ENCODE results near the gene NXPH1.

The NXPH1 gene

GRCh38 chr7:8433477-8434289 lies at the start of gene NXPH1:
Gene NXPH1 (plus strand): TSS chr7:8433609.
- no peak for DNase-seq (ENCODE audit: low read depth)

DNA sequence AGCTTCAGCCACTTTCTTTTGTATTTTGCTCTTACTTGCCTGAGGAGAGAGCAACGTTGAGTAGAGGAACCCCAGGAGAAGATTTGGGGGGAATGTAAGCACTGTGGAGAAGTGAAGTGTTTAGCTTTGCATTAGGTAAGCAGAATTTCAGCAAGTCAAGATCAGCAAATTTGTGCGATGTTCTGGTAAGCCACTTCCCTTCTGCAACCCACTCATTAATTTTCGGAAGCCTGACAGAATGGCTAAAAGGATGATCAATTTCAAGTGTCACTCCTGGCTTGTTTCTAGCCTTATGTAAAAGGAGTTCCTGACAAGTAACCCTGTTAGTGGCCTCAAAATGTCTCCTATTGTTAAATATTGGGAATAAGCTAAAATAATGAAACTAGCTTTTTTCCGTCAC lies 48.5 kb upstream of the NXPH1 start:
- no peak for DNase-seq (ENCODE audit: low read depth)

DNA sequence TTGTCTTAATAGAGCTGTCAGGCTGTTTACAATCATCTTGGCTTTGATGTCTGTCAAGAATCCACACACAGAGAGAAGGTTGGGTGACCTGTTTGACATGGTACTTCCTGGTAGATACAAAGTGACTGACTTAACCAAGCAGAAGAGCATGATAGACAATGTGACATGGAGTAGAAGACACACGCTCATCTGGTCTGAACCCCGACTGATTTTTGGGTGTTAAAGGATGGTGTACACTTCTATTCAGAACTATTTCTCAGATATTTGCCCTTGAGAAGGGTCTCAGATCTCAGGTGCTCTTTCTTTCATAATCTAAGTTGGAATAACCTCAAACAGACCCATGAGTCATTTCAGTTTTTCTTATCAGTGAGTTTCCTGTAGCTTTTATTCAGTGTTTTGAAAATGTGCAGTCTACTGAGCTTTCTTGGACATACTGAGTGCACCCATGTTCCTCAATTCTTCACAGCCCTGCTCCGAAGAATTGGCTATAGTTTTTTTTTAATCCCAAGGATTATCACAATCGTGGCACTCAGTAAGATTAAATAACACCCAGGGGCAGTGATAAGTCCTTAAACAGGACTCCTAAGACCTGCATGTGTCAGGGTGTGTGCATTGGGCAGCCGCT lies 46.4 kb upstream of the NXPH1 start:
- DNase-seq (ENCODE audit: low read depth) = no peak

DNA sequence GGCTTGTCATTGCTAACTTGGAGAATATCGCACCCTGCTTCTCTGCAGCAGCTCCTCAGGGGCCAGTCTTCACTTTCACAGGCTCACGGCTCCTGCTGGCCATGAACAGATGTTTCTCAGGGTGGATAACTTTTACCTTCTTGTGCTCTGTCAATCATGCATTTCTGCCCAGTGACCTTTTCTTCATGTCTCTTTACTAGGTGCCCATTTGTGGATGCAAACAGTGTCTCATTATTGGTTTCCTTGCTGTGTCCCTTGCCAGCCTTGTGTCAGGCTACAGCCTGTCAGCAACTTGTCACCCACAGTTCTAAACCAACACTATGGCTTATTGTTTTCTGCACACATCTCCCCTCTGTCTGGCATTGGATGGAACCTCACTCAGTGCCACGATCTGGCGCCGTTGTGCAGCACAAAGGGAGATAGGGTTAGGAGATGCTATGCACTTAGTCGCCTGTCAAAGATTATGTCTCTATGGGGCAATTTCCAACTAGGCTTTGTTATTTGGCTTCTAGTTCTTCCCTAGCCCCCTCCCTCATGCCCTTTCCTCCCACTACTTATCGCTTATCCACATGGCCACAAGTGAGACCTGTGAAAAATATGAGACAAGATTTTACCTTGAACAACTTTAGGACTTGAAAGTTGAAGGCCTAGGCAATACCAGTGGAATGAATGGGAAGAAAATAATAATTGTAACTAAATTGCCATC lies 45.7 kb upstream of the NXPH1 start:
- no peak for DNase-seq (ENCODE audit: low read depth)

GRCh38 chr7:8388257-8388625 lies 45.2 kb upstream of the NXPH1 start:
- no peak for DNase-seq (ENCODE audit: low read depth)

GRCh38 chr7:8389593-8390261 lies 43.7 kb upstream of the NXPH1 start:
- DNase-seq (ENCODE audit: low read depth) = no peak

- no peak for DNase-seq (ENCODE audit: low read depth)
Observed at GRCh38 chr7:8390262-8390626, 43.2 kb upstream of the NXPH1 start.

DNA sequence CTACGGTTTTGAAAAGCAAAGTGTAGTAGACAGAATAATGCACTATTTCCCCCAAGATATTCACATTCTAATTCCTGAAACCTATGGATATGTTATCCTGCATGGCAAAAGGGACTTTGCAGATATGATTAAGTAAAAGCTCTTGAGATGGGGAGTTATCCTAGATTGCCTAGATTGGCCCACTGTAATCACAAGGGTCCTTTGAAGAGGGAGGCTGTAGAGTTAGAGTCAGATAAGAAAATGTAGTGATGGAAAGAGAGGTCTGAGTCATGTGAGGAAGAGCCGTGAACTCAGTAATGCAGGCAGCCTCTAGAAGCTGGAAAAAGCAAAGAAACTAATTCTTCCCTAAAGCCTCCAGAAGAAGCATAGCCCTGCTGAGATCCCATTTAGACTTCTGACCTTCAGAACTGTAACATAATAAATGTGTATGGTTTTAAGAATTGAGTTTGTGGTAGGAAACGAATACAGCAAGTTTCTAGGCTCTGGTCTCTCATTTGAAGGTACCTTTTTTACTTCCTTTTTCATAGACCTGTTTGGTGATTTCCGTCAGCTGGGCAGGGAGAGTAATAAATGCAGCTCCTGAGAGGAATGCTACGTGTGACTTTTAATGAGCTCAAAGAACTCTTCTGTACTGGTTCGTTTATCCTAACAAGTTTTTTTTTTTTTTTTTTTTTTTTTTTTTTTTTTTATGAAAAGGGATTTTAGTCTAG lies 41.9 kb upstream of the NXPH1 start:
- no peak for DNase-seq (ENCODE audit: low read depth)

DNA sequence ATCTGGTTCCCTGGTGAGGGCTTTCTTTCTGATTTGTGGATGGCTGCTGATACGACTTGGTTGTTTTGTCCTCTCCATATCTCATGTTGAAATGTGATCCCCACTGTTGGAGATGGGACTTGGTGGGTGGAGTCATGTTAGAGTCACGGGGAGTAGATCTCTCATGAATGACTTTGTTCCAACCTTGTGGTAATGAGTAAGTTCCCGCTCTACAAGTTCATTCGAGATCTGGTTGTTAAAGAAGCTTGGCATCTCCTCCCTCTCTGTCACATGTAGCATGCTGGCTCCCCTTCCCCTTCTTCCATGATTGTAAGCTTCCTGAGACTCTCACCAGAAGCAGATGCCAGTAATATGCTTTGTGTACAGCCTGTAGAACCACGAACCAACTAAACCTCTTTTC lies 37.1 kb upstream of the NXPH1 start:
- DNase-seq (ENCODE audit: low read depth) = no peak

GRCh38 chr7:8408871-8409270 lies 24.5 kb upstream of the NXPH1 start:
- DNase-seq (ENCODE audit: low read depth) = no peak

- no peak for DNase-seq (ENCODE audit: low read depth)
Observed at GRCh38 chr7:8411103-8411502, 22.3 kb upstream of the NXPH1 start.

DNA sequence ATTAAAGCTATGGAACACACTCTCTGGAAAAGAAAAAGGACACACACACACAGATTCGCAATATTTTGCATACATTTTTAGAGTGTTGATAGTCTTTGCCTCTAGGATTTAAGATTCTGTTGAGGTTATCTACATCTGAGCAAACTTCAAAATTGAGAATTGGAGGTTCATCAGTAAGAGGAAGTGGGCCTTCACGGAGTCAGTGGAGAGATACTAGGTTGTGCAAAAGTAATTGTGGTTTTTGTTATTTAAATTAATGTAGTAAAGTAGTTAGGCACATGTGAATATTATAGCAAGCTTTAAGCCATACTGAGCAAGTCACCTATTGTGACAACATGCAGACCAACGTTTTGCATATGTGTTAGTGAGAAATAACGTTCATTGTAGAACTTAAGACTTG lies 19.8 kb upstream of the NXPH1 start:
- DNase-seq (ENCODE audit: low read depth) = no peak

DNA sequence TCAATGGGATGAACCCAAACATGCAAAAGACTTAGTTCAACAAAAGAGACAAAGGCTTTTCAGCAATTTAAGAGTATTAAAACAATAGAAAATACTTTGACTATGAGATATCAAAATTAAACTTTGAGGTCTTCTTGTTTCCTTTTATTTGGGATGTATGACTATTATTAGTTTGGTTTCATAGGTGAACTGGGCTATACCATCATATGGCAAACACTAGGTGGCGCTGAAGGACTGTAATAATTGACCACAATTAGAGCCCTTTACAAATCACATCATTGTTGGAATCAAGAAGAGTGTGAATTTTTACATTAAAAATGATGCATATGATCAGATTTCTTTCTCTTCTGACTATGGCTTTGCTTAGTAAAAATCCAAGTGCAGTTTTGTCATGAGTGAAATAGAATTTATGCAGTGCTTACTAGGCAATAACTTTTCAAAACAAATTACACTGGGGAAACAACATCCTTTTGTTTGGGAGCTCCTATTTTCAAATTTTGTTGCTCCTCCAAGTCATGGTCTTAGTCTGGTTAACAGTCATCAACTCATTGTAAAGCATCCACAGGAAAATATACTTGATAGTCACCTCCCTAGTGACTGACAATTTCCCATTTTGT lies 14.7 kb upstream of the NXPH1 start:
- DNase-seq (ENCODE audit: low read depth) = peak; percentile 46

GRCh38 chr7:8422177-8422576 lies 11.2 kb upstream of the NXPH1 start:
- DNase-seq (ENCODE audit: low read depth) = no peak

GRCh38 chr7:8423057-8423456 lies 10.4 kb upstream of the NXPH1 start:
- DNase-seq (ENCODE audit: low read depth) = no peak

- no peak for DNase-seq (ENCODE audit: low read depth)
Observed at GRCh38 chr7:8425223-8425622, 8.2 kb upstream of the NXPH1 start.

DNA sequence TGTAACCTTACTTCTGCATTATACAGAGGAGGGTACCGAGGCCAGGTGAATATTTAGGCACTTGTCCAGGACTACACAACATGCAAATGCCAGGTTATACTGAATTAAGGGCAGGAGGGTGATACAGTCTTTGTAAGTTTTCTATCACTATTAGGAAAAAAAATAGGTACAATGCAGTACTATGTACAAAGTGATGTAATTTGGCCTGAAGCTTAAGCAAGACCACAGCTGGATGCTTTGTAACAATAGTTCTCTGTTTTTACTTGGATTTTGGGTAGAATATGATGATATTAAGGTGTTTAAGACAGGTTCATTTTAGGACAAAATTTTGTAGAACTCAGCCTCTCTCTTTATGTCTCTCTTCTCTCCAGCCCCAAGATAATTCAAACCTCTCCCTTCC lies 2.8 kb upstream of the NXPH1 start:
- DNase-seq (ENCODE audit: low read depth) = no peak

DNA sequence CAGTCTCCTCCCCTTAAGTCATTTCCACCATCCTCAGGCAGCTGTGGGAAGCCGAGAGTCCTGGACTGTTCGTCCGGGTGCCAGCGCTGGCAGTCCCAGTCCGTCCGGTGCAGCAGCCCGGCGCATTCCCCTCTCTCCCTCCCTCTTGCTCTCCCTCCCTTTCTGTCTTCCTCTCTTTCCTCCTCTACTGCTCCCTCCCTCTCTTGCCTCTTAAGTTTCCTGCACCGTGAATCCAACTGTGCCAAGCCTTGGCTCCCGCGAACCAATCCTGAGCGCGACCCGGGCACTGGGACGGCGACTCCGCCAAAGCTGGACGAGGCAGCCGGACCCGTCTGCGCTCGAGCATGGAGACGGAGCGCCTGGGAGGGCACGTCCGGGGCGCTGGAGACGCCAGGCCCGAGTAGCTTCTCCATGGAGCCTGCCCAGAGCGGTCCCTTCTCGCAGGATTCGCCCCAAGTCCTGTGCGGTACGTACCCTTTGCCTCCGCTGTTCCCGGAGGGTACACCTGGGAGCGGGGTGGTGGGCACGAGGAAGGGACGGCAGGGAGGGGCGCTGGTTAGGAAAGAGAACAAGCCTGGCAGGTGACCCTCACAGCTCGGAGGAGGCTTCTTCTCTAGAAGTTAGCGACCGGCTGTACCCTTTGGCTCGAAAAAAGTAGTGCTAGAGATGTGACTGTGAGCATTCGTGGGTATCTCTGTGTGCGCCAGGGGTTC lies 1.0 kb downstream of the NXPH1 start:
- no peak for DNase-seq (ENCODE audit: low read depth)

DNA sequence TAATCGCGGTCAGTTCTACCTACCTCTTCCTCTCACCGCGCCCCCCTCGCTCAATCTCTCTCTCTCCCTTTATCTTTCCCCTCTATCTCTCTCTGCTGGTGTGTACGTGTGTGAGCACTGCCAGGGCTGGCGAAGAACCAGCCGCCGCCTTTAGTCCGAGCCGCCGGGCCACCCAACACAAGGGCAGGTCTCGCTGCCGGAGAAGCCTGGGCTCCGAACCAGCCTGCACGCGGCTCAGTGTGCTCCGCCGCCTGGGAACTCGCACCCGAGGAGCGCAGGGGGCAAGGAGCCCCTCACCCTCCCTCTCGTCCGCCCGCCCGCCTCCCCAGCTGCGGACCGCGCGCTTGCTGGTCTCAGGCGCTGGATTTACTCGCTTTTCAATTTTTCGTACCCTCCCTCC lies 1.7 kb downstream of the NXPH1 start:
- no peak for DNase-seq (ENCODE audit: low read depth)

DNA sequence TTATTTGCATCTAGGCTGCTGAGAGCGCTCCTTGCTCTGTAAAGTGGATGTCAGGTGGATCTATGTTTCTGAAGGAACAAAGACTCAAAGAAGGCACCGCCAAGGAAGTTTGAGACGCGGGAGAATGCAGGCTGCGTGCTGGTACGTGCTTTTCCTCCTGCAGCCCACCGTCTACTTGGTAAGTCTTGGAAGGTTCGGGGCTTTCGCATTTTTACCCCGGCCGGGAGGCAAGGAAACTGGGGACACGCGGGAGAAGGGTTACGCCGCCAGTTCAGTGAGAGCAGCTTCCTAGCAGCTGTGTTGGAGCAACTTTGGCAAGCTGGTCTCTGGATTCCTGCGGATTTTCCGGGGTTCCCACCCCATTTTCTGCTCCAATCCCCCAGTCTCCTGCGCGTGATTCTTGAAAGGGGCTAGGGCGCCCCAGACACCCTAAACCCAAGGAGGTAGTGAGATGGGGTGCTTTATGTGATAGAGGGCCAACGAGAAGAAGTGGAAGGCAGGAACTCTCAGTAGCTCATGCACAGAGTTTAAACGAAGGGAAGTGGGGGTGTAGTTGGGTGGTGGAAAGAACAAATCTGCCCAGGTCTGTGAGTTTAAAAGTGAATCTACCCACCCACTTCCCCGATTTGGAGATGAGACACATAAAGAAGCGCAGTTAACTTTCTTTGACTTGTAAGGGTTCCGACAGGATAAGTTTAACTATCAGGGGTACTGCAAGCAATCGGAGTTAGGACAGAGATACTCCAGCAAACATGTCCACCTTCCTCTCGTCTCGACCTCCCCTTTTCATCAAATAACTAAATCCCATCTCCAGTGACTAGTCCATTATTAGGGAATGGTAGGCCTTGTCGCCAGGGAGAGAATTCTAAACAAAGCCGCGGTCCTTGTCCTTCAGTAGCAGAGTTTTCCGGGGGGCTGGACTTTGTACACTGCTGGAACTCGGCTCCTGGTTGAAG lies 2.5 kb downstream of the NXPH1 start:
- DNase-seq (ENCODE audit: low read depth) = no peak
